ENCODE measurements around the gene FYTTD1.
"Not testable (repeated sequence)": the region's sequence is repeated elsewhere in the genome, so short reads cannot be mapped to it uniquely, and the experiment has no call there.

The FYTTD1 gene

GRCh38 chr3:197718891-197719290 lies 30.8 kb upstream of the FYTTD1 start:
- Histone ChIP-seq H3K36me3 (ENCODE audit: control insufficient read depth in 5 of 5, insufficient read depth in 5 of 5, low read length in 5 of 5) (peaks cover 0 to 14% (median 3%) of the 10 kb centered on the region in 5 donors), H3K9ac (ENCODE audit: low read length in 5 of 5) (no peak overlapping the region), H3K27ac (ENCODE audit: low read depth, low read length) (no peak overlapping the region), H3K27me3 (ENCODE audit: control insufficient read depth in 5 of 5, insufficient read depth in 4 of 5, low read length in 5 of 5) (no peaks in the 10 kb centered on the region), H3K9me3 (ENCODE audit: control insufficient read depth in 5 of 5, low read length in 5 of 5) (peaks cover 0 to 2% (median 0%) of the 10 kb centered on the region in 5 donors), H3K4me3 (ENCODE audit: low read depth in 1 of 5, low read length in 5 of 5) (no peak overlapping the region), H3K4me1 (ENCODE audit: control insufficient read depth in 5 of 5, insufficient read depth in 5 of 5, low read length in 5 of 5) (peaks cover 0 to 6% (median 0%) of the 10 kb centered on the region in 5 donors)

- Histone ChIP-seq H3K27me3 (ENCODE audit: control insufficient read depth in 5 of 5, insufficient read depth in 4 of 5, low read length in 5 of 5) (no peaks in the 10 kb centered on the region), H3K4me3 (ENCODE audit: low read depth in 1 of 5, low read length in 5 of 5) (no peak overlapping the region), H3K4me1 (ENCODE audit: control insufficient read depth in 5 of 5, insufficient read depth in 5 of 5, low read length in 5 of 5) (peaks cover 0 to 6% (median 0%) of the 10 kb centered on the region in 5 donors), H3K27ac (ENCODE audit: low read depth, low read length) (no peak overlapping the region), H3K9me3 (ENCODE audit: control insufficient read depth in 5 of 5, low read length in 5 of 5) (peaks cover 0 to 2% (median 0%) of the 10 kb centered on the region in 5 donors), H3K9ac (ENCODE audit: low read length in 5 of 5) (no peak overlapping the region), H3K36me3 (ENCODE audit: control insufficient read depth in 5 of 5, insufficient read depth in 5 of 5, low read length in 5 of 5) (peaks cover 0 to 11% (median 3%) of the 10 kb centered on the region in 5 donors)
Measured at GRCh38 chr3:197720694-197721093, 29.0 kb upstream of the FYTTD1 start.

GRCh38 chr3:197722734-197723133 lies 26.9 kb upstream of the FYTTD1 start:
- Histone ChIP-seq H3K27ac (ENCODE audit: low read depth, low read length) (no peak overlapping the region), H3K4me1 (ENCODE audit: control insufficient read depth in 5 of 5, insufficient read depth in 5 of 5, low read length in 5 of 5) (peaks cover 0 to 9% (median 0%) of the 10 kb centered on the region in 5 donors), H3K9me3 (ENCODE audit: control insufficient read depth in 5 of 5, low read length in 5 of 5) (peaks cover 0 to 2% (median 0%) of the 10 kb centered on the region in 5 donors), H3K4me3 (ENCODE audit: low read depth in 1 of 5, low read length in 5 of 5) (no peak overlapping the region), H3K9ac (ENCODE audit: low read length in 5 of 5) (no peak overlapping the region), H3K36me3 (ENCODE audit: control insufficient read depth in 5 of 5, insufficient read depth in 5 of 5, low read length in 5 of 5) (peaks cover 0 to 2% (median 0%) of the 10 kb centered on the region in 5 donors), H3K27me3 (ENCODE audit: control insufficient read depth in 5 of 5, insufficient read depth in 4 of 5, low read length in 5 of 5) (no peaks in the 10 kb centered on the region)

GRCh38 chr3:197727878-197728277 lies 21.8 kb upstream of the FYTTD1 start:
- H3K4me1 ChIP-seq (ENCODE audit: control insufficient read depth in 5 of 5, insufficient read depth in 5 of 5, low read length in 5 of 5); H3K27ac ChIP-seq (ENCODE audit: low read depth, low read length); H3K27me3 ChIP-seq (ENCODE audit: control insufficient read depth in 5 of 5, insufficient read depth in 4 of 5, low read length in 5 of 5); H3K9me3 ChIP-seq (ENCODE audit: control insufficient read depth in 5 of 5, low read length in 5 of 5); H3K36me3 ChIP-seq (ENCODE audit: control insufficient read depth in 5 of 5, insufficient read depth in 5 of 5, low read length in 5 of 5); H3K4me3 ChIP-seq (ENCODE audit: low read depth in 1 of 5, low read length in 5 of 5); H3K9ac ChIP-seq (ENCODE audit: low read length in 5 of 5): not testable (repeated sequence)

GRCh38 chr3:197728487-197728886 lies 21.2 kb upstream of the FYTTD1 start:
- no peak overlapping the region for H3K9ac ChIP-seq (ENCODE audit: low read length in 5 of 5)
- peaks cover 0 to 2% (median 0%) of the 10 kb centered on the region in 5 donors for H3K36me3 ChIP-seq (ENCODE audit: control insufficient read depth in 5 of 5, insufficient read depth in 5 of 5, low read length in 5 of 5)
- H3K27ac ChIP-seq (ENCODE audit: low read depth, low read length), result no peak overlapping the region
- H3K4me1 ChIP-seq (ENCODE audit: control insufficient read depth in 5 of 5, insufficient read depth in 5 of 5, low read length in 5 of 5), result peaks cover 0 to 5% (median 0%) of the 10 kb centered on the region in 5 donors
- H3K27me3 ChIP-seq (ENCODE audit: control insufficient read depth in 5 of 5, insufficient read depth in 4 of 5, low read length in 5 of 5), result no peaks in the 10 kb centered on the region
- H3K9me3 ChIP-seq (ENCODE audit: control insufficient read depth in 5 of 5, low read length in 5 of 5), result no peaks in the 10 kb centered on the region
- H3K4me3 ChIP-seq (ENCODE audit: low read depth in 1 of 5, low read length in 5 of 5), result peak overlapping the region in 1 of 5 donors; percentile 24

- Histone ChIP-seq H3K36me3 (ENCODE audit: control insufficient read depth in 5 of 5, insufficient read depth in 5 of 5, low read length in 5 of 5) (peaks cover 0 to 2% (median 0%) of the 10 kb centered on the region in 5 donors), H3K4me1 (ENCODE audit: control insufficient read depth in 5 of 5, insufficient read depth in 5 of 5, low read length in 5 of 5) (peaks cover 0 to 12% (median 3%) of the 10 kb centered on the region in 5 donors), H3K27me3 (ENCODE audit: control insufficient read depth in 5 of 5, insufficient read depth in 4 of 5, low read length in 5 of 5) (no peaks in the 10 kb centered on the region), H3K4me3 (ENCODE audit: low read depth in 1 of 5, low read length in 5 of 5) (no peak overlapping the region), H3K9ac (ENCODE audit: low read length in 5 of 5) (no peak overlapping the region), H3K27ac (ENCODE audit: low read depth, low read length) (no peak overlapping the region), H3K9me3 (ENCODE audit: control insufficient read depth in 5 of 5, low read length in 5 of 5) (no peaks in the 10 kb centered on the region)
Measured at GRCh38 chr3:197730200-197730599, 19.5 kb upstream of the FYTTD1 start.

- H3K36me3 ChIP-seq (ENCODE audit: control insufficient read depth in 5 of 5, insufficient read depth in 5 of 5, low read length in 5 of 5); H3K27ac ChIP-seq (ENCODE audit: low read depth, low read length); H3K9ac ChIP-seq (ENCODE audit: low read length in 5 of 5); H3K9me3 ChIP-seq (ENCODE audit: control insufficient read depth in 5 of 5, low read length in 5 of 5); H3K27me3 ChIP-seq (ENCODE audit: control insufficient read depth in 5 of 5, insufficient read depth in 4 of 5, low read length in 5 of 5); H3K4me3 ChIP-seq (ENCODE audit: low read depth in 1 of 5, low read length in 5 of 5): not testable (repeated sequence)
- peaks cover under 1 to 18% (median 9%) of the 10 kb centered on the region in 5 donors for H3K4me1 ChIP-seq (ENCODE audit: control insufficient read depth in 5 of 5, insufficient read depth in 5 of 5, low read length in 5 of 5)
Measured at GRCh38 chr3:197730770-197731169, 18.9 kb upstream of the FYTTD1 start.

GRCh38 chr3:197731483-197731882 lies 18.2 kb upstream of the FYTTD1 start:
- H3K27me3 ChIP-seq (ENCODE audit: control insufficient read depth in 5 of 5, insufficient read depth in 4 of 5, low read length in 5 of 5); H3K36me3 ChIP-seq (ENCODE audit: control insufficient read depth in 5 of 5, insufficient read depth in 5 of 5, low read length in 5 of 5); H3K9me3 ChIP-seq (ENCODE audit: control insufficient read depth in 5 of 5, low read length in 5 of 5); H3K9ac ChIP-seq (ENCODE audit: low read length in 5 of 5); H3K27ac ChIP-seq (ENCODE audit: low read depth, low read length); H3K4me3 ChIP-seq (ENCODE audit: low read depth in 1 of 5, low read length in 5 of 5): not testable (repeated sequence)
- H3K4me1 ChIP-seq (ENCODE audit: control insufficient read depth in 5 of 5, insufficient read depth in 5 of 5, low read length in 5 of 5), result peaks cover 3 to 25% (median 14%) of the 10 kb centered on the region in 5 donors

GRCh38 chr3:197733042-197733441 lies 16.6 kb upstream of the FYTTD1 start:
- Histone ChIP-seq H3K9me3 (ENCODE audit: control insufficient read depth in 5 of 5, low read length in 5 of 5) (no peaks in the 10 kb centered on the region), H3K36me3 (ENCODE audit: control insufficient read depth in 5 of 5, insufficient read depth in 5 of 5, low read length in 5 of 5) (peaks cover 0 to 2% (median 0%) of the 10 kb centered on the region in 5 donors), H3K4me1 (ENCODE audit: control insufficient read depth in 5 of 5, insufficient read depth in 5 of 5, low read length in 5 of 5) (peaks cover 3 to 26% (median 23%) of the 10 kb centered on the region in 5 donors), H3K9ac (ENCODE audit: low read length in 5 of 5) (no peak overlapping the region), H3K4me3 (ENCODE audit: low read depth in 1 of 5, low read length in 5 of 5) (no peak overlapping the region), H3K27me3 (ENCODE audit: control insufficient read depth in 5 of 5, insufficient read depth in 4 of 5, low read length in 5 of 5) (no peaks in the 10 kb centered on the region), H3K27ac (ENCODE audit: low read depth, low read length) (no peak overlapping the region)

- no peak overlapping the region for H3K9ac ChIP-seq (ENCODE audit: low read length in 5 of 5)
- no peak overlapping the region for H3K4me3 ChIP-seq (ENCODE audit: low read depth in 1 of 5, low read length in 5 of 5)
- no peak overlapping the region for H3K27ac ChIP-seq (ENCODE audit: low read depth, low read length)
- no peaks in the 10 kb centered on the region for H3K27me3 ChIP-seq (ENCODE audit: control insufficient read depth in 5 of 5, insufficient read depth in 4 of 5, low read length in 5 of 5)
- peaks cover 3 to 26% (median 23%) of the 10 kb centered on the region in 5 donors for H3K4me1 ChIP-seq (ENCODE audit: control insufficient read depth in 5 of 5, insufficient read depth in 5 of 5, low read length in 5 of 5)
- H3K36me3 ChIP-seq (ENCODE audit: control insufficient read depth in 5 of 5, insufficient read depth in 5 of 5, low read length in 5 of 5), result peaks cover 0 to 2% (median 0%) of the 10 kb centered on the region in 5 donors
- H3K9me3 ChIP-seq (ENCODE audit: control insufficient read depth in 5 of 5, low read length in 5 of 5), result no peaks in the 10 kb centered on the region
Measured at GRCh38 chr3:197734667-197735318, 14.9 kb upstream of the FYTTD1 start.
